ENCODE measurements around the gene UQCC2. TPM values are rescaled to one million over a fixed set of nuclear protein-coding genes. Genes with fewer than 3 reads are reported as not detected.

UQCC2 gene
- total and polyA plus RNA-seq, 2 of the 8 experiments (the other 6 are each of a cell fraction or from before 2014, with no cell fraction given), result 52.1 to 104 TPM

GRCh38 chr6:33731035-33731434, 19.5 kb upstream of the UQCC2 start:
- no peaks in the 10 kb centered on the region for H3K23me2 ChIP-seq (ENCODE audit: low read depth, low read length)
- no peak overlapping the region for H2BK12ac ChIP-seq (ENCODE audit: low read depth, low read length)
- no peak overlapping the region for H3K27ac ChIP-seq (ENCODE audit: low read depth, low read length)
- H3K4me1 ChIP-seq (replicated peaks in 1 of 4; ENCODE audit: control insufficient read depth in 3 of 4, insufficient read depth in 4 of 4, low read length in 3 of 4), result peaks cover 0 to 2% (median 0%) of the 10 kb centered on the region in 4 experiments; a peak in 4 of 7 replicates
- H3K4ac ChIP-seq (replicated peaks; ENCODE audit: insufficient read length, low read depth, low read length), result no peak overlapping the region
- WGBS, 2 experiments (ENCODE audit: extremely low coverage in 1 of 2, insufficient coverage in 1 of 2, insufficient read length in 1 of 2, insufficient replicate concordance in 2 of 2, low coverage in 1 of 2, low lambda C conversion rate in 2 of 2, missing lambda C conversion rate in 1 of 2), result 91% methylated on average over 7 of the region's 7 CpGs; no CpG with 5 or more reads in 1 of the 2 experiments
- no peak overlapping the region; the same call in 1 of the 2 replicates for H4K8ac ChIP-seq (ENCODE audit: extremely low read depth, insufficient read depth, low read length)
- TF ChIP-seq ASH2L (IDR thresholded peaks at IDR 0.05; ENCODE audit: low read length) (no peak), KDM5A (IDR thresholded peaks at IDR 0.05; ENCODE audit: low read length) (no peak), SAP30 (IDR thresholded peaks at IDR 0.05; ENCODE audit: insufficient read depth, insufficient replicate concordance, low read length) (no peak), SP1 (IDR thresholded peaks at IDR 0.05; ENCODE audit: low read depth, low read length) (no peak), RNF2 (IDR thresholded peaks at IDR 0.05; ENCODE audit: borderline replicate concordance, low read depth, low read length, missing control alignments, poor library complexity, severe bottlenecking) (no peak), SP2 (IDR thresholded peaks at IDR 0.05; ENCODE audit: low read length) (no peak), SRF (IDR thresholded peaks at IDR 0.05; ENCODE audit: low read depth, low read length) (no peak), BACH1 (IDR thresholded peaks at IDR 0.05; ENCODE audit: low read length) (no peak), NRF1 (IDR thresholded peaks at IDR 0.05; ENCODE audit: low read depth, low read length) (no peak), GTF2F1 (IDR thresholded peaks at IDR 0.05; ENCODE audit: borderline replicate concordance, low read depth, low read length) (no peak), NANOG (IDR thresholded peaks at IDR 0.05; ENCODE audit: insufficient read depth, low read depth, low read length, poor library complexity, severe bottlenecking) (no peak)
- TF ChIP-seq, protein P1, sequence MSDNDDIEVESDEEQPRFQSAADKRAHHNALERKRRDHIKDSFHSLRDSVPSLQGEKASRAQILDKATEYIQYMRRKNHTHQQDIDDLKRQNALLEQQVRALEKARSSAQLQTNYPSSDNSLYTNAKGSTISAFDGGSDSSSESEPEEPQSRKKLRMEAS (IDR thresholded peaks at IDR 0.05), result no peak
- ChIA-PET POLR2A (ENCODE audit: partially characterized antibody) (no interaction called here), CTCF (ENCODE audit: partially characterized antibody) (interaction anchor here (1.1 to 2.6 kb wide), 6 partner anchors 14 to 141 kb away, joined by 3 to 10 read pairs (median 3); partner anchors contain the start of gene UQCC2)
- no peak overlapping the region for H3K4me3 ChIP-seq (ENCODE audit: extremely low read depth in 1 of 4, insufficient read depth in 2 of 4, low read depth in 3 of 4, low read length in 4 of 4)
- peaks cover 0 to 6% (median 0%) of the 10 kb centered on the region in 4 experiments; a peak in 3 of 7 replicates for H3K27me3 ChIP-seq (replicated peaks in 1 of 4; ENCODE audit: control insufficient read depth in 3 of 4, extremely low read depth in 1 of 4, insufficient read depth in 3 of 4, low read length in 3 of 4)
- H3K23ac ChIP-seq (ENCODE audit: insufficient read length), result no peak overlapping the region
- H3K79me2 ChIP-seq (ENCODE audit: control insufficient read depth in 1 of 2, insufficient read depth in 2 of 2, low read length in 2 of 2), result no peaks in the 10 kb centered on the region
- no peak overlapping the region for H3K56ac ChIP-seq (replicated peaks; ENCODE audit: insufficient read length, low read depth, low read length)
- no peak overlapping the region for H2BK120ac ChIP-seq (replicated peaks; ENCODE audit: low read depth, low read length)
- no peak overlapping the region for H3K4me2 ChIP-seq (ENCODE audit: insufficient read depth in 1 of 2, low read depth in 2 of 2, low read length in 2 of 2)
- H2BK5ac ChIP-seq (ENCODE audit: low read depth, low read length), result no peak overlapping the region
- H4K91ac ChIP-seq (replicated peaks; ENCODE audit: insufficient read length, low read length), result no peak overlapping the region
- H3K79me1 ChIP-seq (ENCODE audit: low read depth, low read length), result no peaks in the 10 kb centered on the region
- no peaks in the 10 kb centered on the region; a peak in 1 of 4 replicates for H3K9me3 ChIP-seq (ENCODE audit: insufficient read depth in 2 of 2, low read depth in 1 of 2, low read length in 1 of 2)
- DNase-seq (ENCODE audit: low read depth in 1 of 2, low spot score in 2 of 2) (no peak), FAIRE-seq (no peak)
- H4K20me1 ChIP-seq (replicated peaks in 1 of 2; ENCODE audit: control insufficient read depth in 1 of 2, insufficient read depth in 2 of 2, low read length in 2 of 2), result no peaks in the 10 kb centered on the region
- no peak overlapping the region for H3K14ac ChIP-seq (ENCODE audit: insufficient read length)
- no peak overlapping the region for H2AK5ac ChIP-seq (ENCODE audit: low read depth, low read length)
- no peak overlapping the region for H2BK15ac ChIP-seq (ENCODE audit: low read length)
- no peaks in the 10 kb centered on the region for H3K36me3 ChIP-seq (ENCODE audit: control insufficient read depth in 2 of 4, insufficient read depth in 4 of 4, low read length in 3 of 4)
- no peak overlapping the region for H2AFZ ChIP-seq (ENCODE audit: low read length)
- H3K9ac ChIP-seq (replicated peaks in 1 of 4; ENCODE audit: extremely low read depth in 1 of 4, low read depth in 3 of 4, low read length in 3 of 4), result no peak overlapping the region
- no peak overlapping the region for H4K5ac ChIP-seq (ENCODE audit: insufficient read length, low read depth, low read length)
- no peak overlapping the region for H3K18ac ChIP-seq (ENCODE audit: extremely low read depth, low read length)
- no peak overlapping the region for H2BK20ac ChIP-seq (ENCODE audit: low read length)
